Measurements from ENCODE around the gene KCNJ1.

KCNJ1 gene

GRCh38 chr11:128827191-128827893 is 39.8 kb downstream of the KCNJ1 start:
- DNase-seq (ENCODE audit: insufficient read length, low spot score) (no peak), FAIRE-seq (no peak)

GRCh38 chr11:128825050-128825784 is 41.9 kb downstream of the KCNJ1 start:
- DNase-seq (ENCODE audit: insufficient read length, low spot score) (no peak), FAIRE-seq (no peak)

GRCh38 chr11:128824191-128825049 is 42.7 kb downstream of the KCNJ1 start:
- no peak for FAIRE-seq
- DNase-seq (ENCODE audit: insufficient read length, low spot score): no peak

GRCh38 chr11:128823753-128824152 is 43.3 kb downstream of the KCNJ1 start:
- DNase-seq (ENCODE audit: insufficient read length, low spot score): no peak
- no peak for FAIRE-seq

DNA sequence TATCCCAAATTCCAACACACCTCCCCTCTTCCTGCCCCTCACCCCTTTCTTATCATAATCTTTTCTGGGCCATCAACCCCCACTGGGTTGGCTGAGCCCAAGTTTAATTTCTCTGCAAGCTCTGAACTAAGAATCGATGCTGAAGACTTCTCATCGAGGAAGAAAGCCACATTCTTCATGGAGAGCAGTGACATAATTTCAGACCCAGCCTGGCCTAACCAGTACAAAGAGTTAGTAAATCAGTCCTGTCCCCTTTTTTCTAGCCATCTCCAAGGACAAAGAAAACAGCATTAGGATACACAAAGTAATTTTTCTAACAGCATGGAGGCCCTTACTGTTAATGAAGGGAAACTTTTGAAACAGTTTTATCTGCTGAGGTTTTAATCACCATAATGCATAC is 45.0 kb downstream of the KCNJ1 start:
- DNase-seq (ENCODE audit: insufficient read length, low spot score) (no peak), FAIRE-seq (no peak)

GRCh38 chr11:128821556-128821955 is 45.5 kb downstream of the KCNJ1 start:
- DNase-seq (ENCODE audit: insufficient read length, low spot score) (no peak), FAIRE-seq (no peak)

GRCh38 chr11:128819198-128819597 is 47.9 kb downstream of the KCNJ1 start:
- no peak for FAIRE-seq

GRCh38 chr11:128814856-128815705 is 52.0 kb downstream of the KCNJ1 start:
- FAIRE-seq (no peak), DNase-seq (ENCODE audit: insufficient read length, low spot score) (peak; percentile 66)

More at GRCh38 chr11:128819198-128819597, 47.9 kb downstream of the KCNJ1 start:
- no peak for DNase-seq (ENCODE audit: insufficient read length, low spot score)

DNA sequence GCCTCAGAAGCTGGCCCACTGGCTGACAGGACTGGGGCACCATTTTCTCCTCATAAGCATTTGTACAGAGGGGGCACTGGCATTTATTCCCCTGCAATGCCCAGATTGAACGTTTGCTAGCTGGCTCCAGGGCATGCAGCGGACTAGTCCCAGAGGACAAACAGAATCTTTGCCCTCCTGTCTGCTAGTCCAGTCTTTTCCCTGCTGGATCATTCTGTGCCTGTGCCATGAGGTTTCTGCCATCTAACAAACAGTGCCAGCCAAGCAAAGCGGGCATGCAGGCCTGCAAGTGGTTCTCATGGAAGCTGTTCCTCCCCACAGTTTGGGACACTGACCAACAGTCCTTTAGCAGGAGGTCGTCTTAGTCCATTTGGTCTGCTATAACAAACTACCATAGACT is 53.4 kb downstream of the KCNJ1 start:
- DNase-seq (ENCODE audit: insufficient read length, low spot score) (no peak), FAIRE-seq (no peak)

DNA sequence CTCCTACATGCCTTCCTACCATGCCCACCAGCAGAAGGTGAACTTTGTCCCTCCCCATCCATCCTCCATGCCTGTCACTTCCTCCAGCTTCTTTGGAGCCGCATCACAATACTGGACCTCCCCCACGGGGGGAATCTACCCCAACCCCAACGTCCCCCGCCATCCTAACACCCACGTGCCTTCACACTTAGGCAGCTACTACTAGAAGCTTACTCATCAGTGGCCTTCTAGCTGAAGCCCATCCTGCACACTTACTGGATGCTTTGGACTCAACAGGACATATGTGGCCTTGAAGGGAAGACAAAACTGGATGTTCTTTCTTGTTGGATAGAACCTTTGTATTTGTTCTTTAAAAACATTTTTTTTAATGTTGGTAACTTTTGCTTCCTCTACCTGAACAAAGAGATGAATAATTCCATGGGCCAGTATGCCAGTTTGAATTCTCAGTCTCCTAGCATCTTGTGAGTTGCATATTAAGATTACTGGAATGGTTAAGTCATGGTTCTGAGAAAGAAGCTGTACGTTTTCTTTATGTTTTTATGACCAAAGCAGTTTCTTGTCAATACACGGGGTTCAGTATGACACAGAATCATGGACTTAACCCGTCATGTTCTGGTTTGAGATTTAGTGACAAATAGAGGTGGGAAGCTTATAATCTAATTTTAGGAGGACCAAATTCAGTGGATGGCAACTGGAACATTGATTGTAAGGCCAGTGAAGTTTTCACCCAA is 56.1 kb downstream of the KCNJ1 start:
- no peak for DNase-seq (ENCODE audit: insufficient read length, low spot score)
- FAIRE-seq: no peak

GRCh38 chr11:128809128-128809527 is 58.0 kb downstream of the KCNJ1 start:
- FAIRE-seq: no peak
- no peak for DNase-seq (ENCODE audit: insufficient read length, low spot score)

- FAIRE-seq (no peak), DNase-seq (ENCODE audit: insufficient read length, low spot score) (no peak)
Measured at GRCh38 chr11:128807909-128808308, 59.2 kb downstream of the KCNJ1 start.

DNA sequence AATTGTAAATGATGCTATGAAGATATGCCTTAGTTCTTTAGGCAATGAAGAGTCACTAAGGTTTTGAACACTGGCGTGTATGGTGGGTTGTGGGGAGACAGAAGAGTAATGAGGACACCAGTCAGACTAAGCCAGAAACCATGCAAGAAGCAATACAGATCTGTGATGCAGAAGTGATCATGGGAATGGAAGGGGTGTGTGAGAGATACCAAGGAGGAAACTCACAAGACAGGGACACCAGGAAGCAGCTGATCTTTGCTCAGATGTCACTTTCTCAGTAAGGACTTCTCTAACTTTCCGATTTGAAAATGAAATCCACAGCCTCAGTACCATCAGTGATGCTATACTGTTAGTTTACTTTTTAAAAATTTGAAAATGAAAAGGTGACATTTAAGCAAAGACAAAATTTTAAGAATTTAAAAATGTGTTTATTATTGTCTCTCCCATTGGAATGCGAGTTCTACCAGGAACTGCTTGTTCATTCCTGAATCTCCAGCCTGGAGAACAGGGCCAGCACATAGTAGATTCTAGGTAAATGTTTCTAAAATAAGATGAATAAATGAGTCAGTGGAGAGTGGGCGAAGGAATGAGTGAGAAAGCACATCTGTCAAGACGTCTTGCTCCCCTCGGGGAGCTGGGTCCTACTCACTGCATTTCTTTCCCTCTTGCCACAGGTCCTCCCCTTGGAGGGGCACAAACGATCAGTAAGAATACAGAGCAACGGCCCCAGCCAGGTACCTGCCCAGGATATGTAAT is 60.4 kb downstream of the KCNJ1 start:
- FAIRE-seq (no peak), DNase-seq (ENCODE audit: insufficient read length, low spot score) (no peak)

DNA sequence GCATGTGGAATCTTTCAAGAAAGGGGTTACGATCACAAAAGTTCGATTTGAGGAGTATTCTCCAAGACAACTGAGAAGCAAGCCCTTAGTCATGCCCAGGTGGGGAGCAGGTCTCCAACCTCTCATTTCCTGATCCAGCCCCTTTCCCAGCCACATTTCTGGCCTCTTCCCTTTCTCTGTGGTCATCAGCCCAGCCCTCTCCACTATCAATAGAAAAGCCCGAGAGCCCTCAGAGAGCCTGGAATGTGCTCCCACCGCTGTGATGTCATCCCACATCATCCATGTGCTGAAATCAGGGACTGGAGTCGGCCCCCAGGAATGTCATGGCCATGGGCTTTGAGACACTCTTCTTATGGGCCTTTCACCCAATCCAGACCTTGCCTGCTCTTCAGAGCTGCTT is 62.6 kb downstream of the KCNJ1 start:
- DNase-seq (ENCODE audit: insufficient read length, low spot score) (no peak), FAIRE-seq (no peak)

- FAIRE-seq: no peak
Measured at GRCh38 chr11:128803449-128804245, 63.4 kb downstream of the KCNJ1 start.

DNA sequence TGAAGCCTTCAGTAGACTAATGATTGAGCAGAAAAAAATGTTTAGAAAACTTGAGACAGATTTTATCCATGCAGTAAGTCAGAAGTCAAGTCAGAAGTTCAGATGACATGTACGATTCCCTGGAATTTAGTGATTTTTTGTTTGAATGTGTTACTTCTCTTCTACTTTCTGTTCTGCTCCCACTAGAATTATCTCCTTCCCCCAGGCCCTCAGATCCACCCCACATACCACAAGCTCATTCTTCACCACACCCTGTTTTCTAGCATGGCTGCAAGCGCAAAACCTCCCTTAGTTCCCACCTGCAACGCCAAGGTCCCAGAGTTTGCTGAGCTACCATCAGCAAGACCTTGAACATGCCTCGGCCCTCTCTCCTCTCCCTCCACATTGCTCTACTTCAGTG is 64.1 kb downstream of the KCNJ1 start:
- FAIRE-seq (no peak), DNase-seq (ENCODE audit: insufficient read length, low spot score) (no peak)

More at GRCh38 chr11:128803449-128804245, 63.4 kb downstream of the KCNJ1 start:
- DNase-seq (ENCODE audit: insufficient read length, low spot score): no peak

DNA sequence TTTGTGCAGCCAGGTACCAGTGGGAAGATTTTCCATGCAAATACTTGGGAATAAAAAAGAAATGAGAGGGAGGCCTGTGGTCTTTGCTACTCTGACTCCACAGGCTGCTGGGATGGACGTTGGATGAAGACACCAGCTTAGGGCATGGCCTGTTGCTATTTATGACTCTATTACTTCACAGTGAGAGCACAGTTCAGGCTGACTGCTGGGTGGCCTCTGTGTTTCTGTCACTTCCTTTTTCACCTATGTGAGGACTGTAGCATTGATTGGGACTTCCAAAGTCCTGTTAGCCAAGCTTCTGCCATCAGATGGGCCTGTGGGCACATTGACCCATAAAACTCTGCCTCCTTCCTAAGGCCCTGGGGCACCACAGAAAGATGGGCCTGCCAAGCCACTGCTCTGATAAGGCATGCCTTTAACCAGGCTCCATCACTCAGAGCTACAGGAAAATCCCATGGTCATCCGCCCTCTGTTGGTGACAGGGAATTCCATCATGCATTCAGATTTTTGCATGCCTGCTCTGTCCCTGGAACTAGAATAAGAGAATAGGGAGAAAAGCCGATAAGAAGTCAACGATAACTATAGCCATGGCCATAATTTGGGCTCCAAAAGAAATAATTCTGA is 64.6 kb downstream of the KCNJ1 start:
- DNase-seq (ENCODE audit: insufficient read length, low spot score): peak; percentile 17
- FAIRE-seq: no peak

Data from HTR-8/SVneo (cell line).